Keratinocyte (primary cell): ENCODE measurements around the gene BACE1-AS. TPM values are rescaled to one million over a fixed set of nuclear protein-coding genes. Genes with fewer than 3 reads are reported as not detected.

Experiments
- DNase-seq: peaks from one replicate; pipeline ENCODE4 v3.0.0-alpha.2; 2011; ENCODE audit warnings: low read depth, missing footprints, low spot score
- FAIRE-seq: peaks from 2 replicates; lab custom pipeline; 2011; peaks lifted over from hg19 to GRCh38; lab: Jason Lieb, UNC
- H2AFZ ChIP-seq: 2 replicates; pipeline ENCODE4 v1.6.0; 2012; ENCODE audit warnings: low read length, control low read depth, inconsistent platforms; ENCODE audit not compliant: control insufficient read depth
- H3K27ac ChIP-seq: 2 replicates; pipeline ENCODE4 v1.5.1; 2011; ENCODE audit warnings: low read length; ENCODE audit not compliant: control insufficient read depth, insufficient read depth
- H3K27me3 ChIP-seq: 3 replicates; pipeline ENCODE4 v1.6.0; 2011; ENCODE audit warnings: low read length; ENCODE audit not compliant: control insufficient read depth, insufficient read depth; ENCODE audit errors: extremely low read depth
- H3K36me3 ChIP-seq, 2 experiments: 2 replicates in 1 of 2; 3 replicates in 1 of 2; pipeline ENCODE4 v1.5.1; 2011; ENCODE audit warnings: low read length in 2 of 2, mild to moderate bottlenecking in 1 of 2; ENCODE audit not compliant: control insufficient read depth in 2 of 2, insufficient read depth in 2 of 2; ENCODE audit errors: extremely low read depth in 1 of 2
- H3K4me1 ChIP-seq: 3 replicates; pipeline ENCODE4 v1.5.1; 2011; ENCODE audit warnings: low read length; ENCODE audit not compliant: control insufficient read depth, insufficient read depth; ENCODE audit errors: extremely low read depth
- H3K4me2 ChIP-seq: 3 replicates; pipeline ENCODE4 v1.6.0; 2011; ENCODE audit warnings: low read depth, low read length; ENCODE audit not compliant: control insufficient read depth, insufficient read depth; ENCODE audit errors: extremely low read depth
- H3K4me3 ChIP-seq, 3 experiments: fragments of 200-600 bp in 1 of 3; sonication (generic) in 1 of 3; 2 replicates in 2 of 3; 3 replicates in 1 of 3; pipeline ENCODE4 v1.5.1; 2011 to 2016; ENCODE audit warnings: low read length in 3 of 3, mild to moderate bottlenecking in 3 of 3, control low read depth in 2 of 3, inconsistent platforms in 1 of 3, low read depth in 1 of 3, mixed read lengths in 1 of 3, mixed run types in 1 of 3, moderate library complexity in 1 of 3; ENCODE audit not compliant: control insufficient read depth in 2 of 3, insufficient read depth in 2 of 3; ENCODE audit errors: extremely low read depth in 1 of 3
- H3K79me2 ChIP-seq: 2 replicates; pipeline ENCODE4 v1.6.0; 2012; ENCODE audit warnings: low read length; ENCODE audit not compliant: control insufficient read depth, insufficient read depth
- H3K9ac ChIP-seq: 3 replicates; pipeline ENCODE4 v1.6.0; 2011; ENCODE audit warnings: low read length; ENCODE audit not compliant: control insufficient read depth, insufficient read depth; ENCODE audit errors: extremely low read depth
- H3K9me1 ChIP-seq: 3 replicates; pipeline ENCODE4 v1.6.0; 2011; ENCODE audit warnings: low read length; ENCODE audit not compliant: control insufficient read depth, insufficient read depth; ENCODE audit errors: extremely low read depth
- H3K9me3 ChIP-seq: 2 replicates; pipeline ENCODE4 v1.5.1; 2012; ENCODE audit warnings: low read depth, low read length; ENCODE audit not compliant: control insufficient read depth
- H4K20me1 ChIP-seq: 3 replicates; pipeline ENCODE4 v1.6.0; 2011; ENCODE audit warnings: low read length; ENCODE audit not compliant: control insufficient read depth, insufficient read depth; ENCODE audit errors: extremely low read depth
- CTCF ChIP-seq, 3 experiments: IDR thresholded peaks in 1 of 3; conservative IDR thresholded peaks in 1 of 3; optimal IDR thresholded peaks in 1 of 3; 2 replicates in 2 of 3; 3 replicates in 1 of 3; pipeline versions ENCODE3 to v1.5.1; 2011; ENCODE audit warnings: low read length in 3 of 3, mild to moderate bottlenecking in 3 of 3, moderate library complexity in 2 of 3, control low read depth in 1 of 3, inconsistent platforms in 1 of 3; ENCODE audit not compliant: insufficient read depth in 2 of 3; ENCODE audit errors: extremely low read depth in 1 of 3
- EZH2 ChIP-seq: IDR thresholded peaks from one replicate; pipeline ENCODE4 v1.6.1; 2012; ENCODE audit warnings: inconsistent platforms, mild to moderate bottlenecking, low read length, moderate library complexity
- dilution Hi-C: fragments of 300-500 bp; cut with MboI; formaldehyde crosslinking; loops from one replicate; pipeline ENCODE4 v1.7.0; 2020; ENCODE audit warnings: low sequenced_read_pairs; ENCODE audit not compliant: extremely low pct_ligation_motif_present
- polyA plus RNA-seq, 5 experiments: library from polyadenylated mRNA; depleted of rRNA in 3 of 5; stranded (reverse) in 3 of 5; stranded (forward) in 1 of 5; unstranded in 1 of 5; fragments of >200 nt; gene quantifications; 1 replicate in 1 of 5; 2 replicates in 3 of 5; 3 replicates in 1 of 5; pipeline versions ENCODE4 v1.2.1 to v1.2.3, GENCODE V29; 2011 to 2012; ENCODE audit warnings: missing spikeins in 2 of 5, low read depth in 1 of 5, low replicate concordance in 1 of 5

The BACE1-AS gene
- polyA plus RNA-seq, 1 donor (not counting 4 experiments of a cell fraction or from before 2014, with no cell fraction given), result 2.2 TPM

GRCh38 chr11:117303646-117304315 is 12.6 kb downstream of the BACE1-AS start:
- FAIRE-seq, result no peak
- dilution Hi-C loops, result no loop called here

GRCh38 chr11:117305145-117305544 is 14.0 kb downstream of the BACE1-AS start:
- Histone ChIP-seq H3K9ac (no peak overlapping the region), H3K4me1 (no peaks in the 10 kb centered on the region), H4K20me1 (no peaks in the 10 kb centered on the region), H3K27me3 (no peaks in the 10 kb centered on the region), H3K79me2 (no peaks in the 10 kb centered on the region), H3K4me2 (no peak overlapping the region), H3K4me3 (no peak overlapping the region), H3K36me3 (no peaks in the 10 kb centered on the region), H3K27ac (no peak overlapping the region), H3K9me1 (no peaks in the 10 kb centered on the region), H3K9me3 (no peaks in the 10 kb centered on the region), H2AFZ (no peak overlapping the region)
- no peak for FAIRE-seq
- TF ChIP-seq CTCF (optimal IDR thresholded peaks at IDR 0.05 in 1 of 3, IDR thresholded peaks at IDR 0.05 in 1 of 3, conservative IDR thresholded peaks at IDR 0.05 in 1 of 3; ENCODE audit: extremely low read depth in 1 of 3, insufficient read depth in 2 of 3, low read length in 3 of 3) (no peak), EZH2 (no peak)
- DNase-seq, result no peak
- dilution Hi-C loops, result no loop called here

More at GRCh38 chr11:117303646-117304315, 12.6 kb downstream of the BACE1-AS start:
- no peak overlapping the region for H3K9ac ChIP-seq
- H4K20me1 ChIP-seq, result no peaks in the 10 kb centered on the region
- H3K4me2 ChIP-seq, result no peak overlapping the region
- H3K27ac ChIP-seq, result no peak overlapping the region
- H3K9me3 ChIP-seq, result no peaks in the 10 kb centered on the region
- H3K4me3 ChIP-seq, result no peak overlapping the region
- no peak for DNase-seq
- no peaks in the 10 kb centered on the region for H3K27me3 ChIP-seq
- H3K36me3 ChIP-seq, result no peaks in the 10 kb centered on the region
- H3K9me1 ChIP-seq, result no peaks in the 10 kb centered on the region
- no peak overlapping the region for H2AFZ ChIP-seq
- no peaks in the 10 kb centered on the region for H3K79me2 ChIP-seq
- no peak for TF ChIP-seq EZH2
- TF ChIP-seq CTCF (optimal IDR thresholded peaks at IDR 0.05 in 1 of 3, IDR thresholded peaks at IDR 0.05 in 1 of 3, conservative IDR thresholded peaks at IDR 0.05 in 1 of 3; ENCODE audit: extremely low read depth in 1 of 3, insufficient read depth in 2 of 3, low read length in 3 of 3), result no peak
- no peaks in the 10 kb centered on the region for H3K4me1 ChIP-seq
